Endothelial cell of umbilical vein (primary cell): ENCODE results near the gene GRHPR. TPM values are rescaled to one million over a fixed set of nuclear protein-coding genes. Genes with fewer than 3 reads are reported as not detected.
"Not testable (repeated sequence)": the region's sequence is repeated elsewhere in the genome, so short reads cannot be mapped to it uniquely, and the experiment has no call there.

Experiments
- BruUV-seq: library from RNA; stranded (reverse); fragments of 400-500 nt; replicated peaks from 2 replicates; lab custom pipeline; 2021; lab: Mats Ljungman, UMichigan
- CTCF ChIA-PET: fragments of 300-600, 350-600 bp; sonication (Branson Sonifier 250); formaldehyde crosslinking; loops from one replicate; lab custom pipeline; 2021; ENCODE audit warnings: antibody characterized with exemption, inconsistent platforms; lab: Charles Lee
- POLR2A ChIA-PET: fragments of 300-600, 350-600 bp; sonication (Branson Sonifier 250); formaldehyde crosslinking; loops from one replicate; lab custom pipeline; 2021; ENCODE audit warnings: antibody characterized with exemption, inconsistent platforms; lab: Charles Lee
- DNase-seq: peaks from one replicate; pipeline ENCODE4 v3.0.0-alpha.2; 2011; ENCODE audit warnings: low read depth, low spot score
- FAIRE-seq: peaks from 2 replicates; lab custom pipeline; 2011; peaks lifted over from hg19 to GRCh38; lab: Jason Lieb, UNC
- H2AFZ ChIP-seq: 2 replicates; pipeline ENCODE4 v1.6.0; 2012; ENCODE audit warnings: low read depth, low read length, control low read depth, inconsistent platforms
- H3K27ac ChIP-seq: 2 replicates; pipeline ENCODE4 v1.5.1; 2011; ENCODE audit warnings: low read depth, mild to moderate bottlenecking, control low read depth, low read length, moderate library complexity; ENCODE audit not compliant: insufficient read depth
- H3K27me3 ChIP-seq, 2 experiments: 2 replicates each; pipeline versions ENCODE4 v1.6.0 to v1.6.1; 2011; ENCODE audit warnings: low read length in 2 of 2, mixed read lengths in 1 of 2; ENCODE audit not compliant: control insufficient read depth in 2 of 2, insufficient read depth in 2 of 2
- H3K36me3 ChIP-seq, 2 experiments: 2 replicates in 1 of 2; 3 replicates in 1 of 2; pipeline ENCODE4 v1.5.1; 2011; ENCODE audit warnings: low read length in 2 of 2, mild to moderate bottlenecking in 1 of 2, moderate library complexity in 1 of 2; ENCODE audit not compliant: control insufficient read depth in 2 of 2, insufficient read depth in 2 of 2; ENCODE audit errors: extremely low read depth in 1 of 2
- H3K4me1 ChIP-seq: 3 replicates; pipeline ENCODE4 v1.5.1; 2011; ENCODE audit warnings: mild to moderate bottlenecking, low read length; ENCODE audit not compliant: control insufficient read depth, insufficient read depth; ENCODE audit errors: extremely low read depth
- H3K4me2 ChIP-seq: 2 replicates; pipeline ENCODE4 v1.6.1; 2011; ENCODE audit warnings: low read length, control low read depth, mixed read lengths; ENCODE audit not compliant: insufficient read depth
- H3K4me3 ChIP-seq, 3 experiments: fragments of 200-600 bp in 1 of 3; sonication (generic), shearing (Covaris generic) in 1 of 3; replicated peaks in 1 of 3; 2 replicates each; pipeline ENCODE4 v1.5.1; 2011 to 2016; ENCODE audit warnings: control low read depth in 3 of 3, low read length in 3 of 3, mild to moderate bottlenecking in 2 of 3, inconsistent platforms in 1 of 3, low read depth in 1 of 3, moderate library complexity in 1 of 3; ENCODE audit not compliant: insufficient read depth in 1 of 3
- H3K79me2 ChIP-seq: 2 replicates; pipeline ENCODE4 v1.6.0; 2012; ENCODE audit warnings: low read length, inconsistent platforms; ENCODE audit not compliant: control insufficient read depth, insufficient read depth
- H3K9ac ChIP-seq: replicated peaks from 2 replicates; pipeline ENCODE3; 2011; ENCODE audit warnings: low read length, control low read depth; ENCODE audit not compliant: insufficient read depth; ENCODE audit errors: extremely low read depth
- H3K9me1 ChIP-seq: replicated peaks from 3 replicates; pipeline ENCODE4 v1.6.0; 2011; ENCODE audit warnings: mild to moderate bottlenecking, low read length; ENCODE audit not compliant: control insufficient read depth, insufficient read depth; ENCODE audit errors: extremely low read depth
- H3K9me3 ChIP-seq: replicated peaks from 2 replicates; pipeline ENCODE4 v1.5.1; 2012; ENCODE audit warnings: low read length, inconsistent platforms; ENCODE audit not compliant: control insufficient read depth, insufficient read depth
- H4K20me1 ChIP-seq: replicated peaks from 2 replicates; pipeline ENCODE3; 2011; ENCODE audit warnings: mild to moderate bottlenecking, low read length; ENCODE audit not compliant: control insufficient read depth, insufficient read depth; ENCODE audit errors: extremely low read depth
- EZH2 ChIP-seq: IDR thresholded peaks from 2 replicates; pipeline ENCODE4 v1.6.1; 2012; ENCODE audit warnings: borderline replicate concordance, low read depth, mild to moderate bottlenecking, moderate library complexity, low read length, inconsistent platforms; ENCODE audit not compliant: severe bottlenecking
- FOS ChIP-seq: IDR thresholded peaks from 2 replicates; pipeline ENCODE4 v1.6.1; 2011; ENCODE audit warnings: mild to moderate bottlenecking, low read length, moderate library complexity, borderline replicate concordance; ENCODE audit not compliant: insufficient read depth
- JUN ChIP-seq: IDR thresholded peaks from 2 replicates; pipeline ENCODE4 v1.6.1; 2011; ENCODE audit warnings: borderline replicate concordance, low read depth; ENCODE audit not compliant: insufficient read length, insufficient read depth
- MYC ChIP-seq: IDR thresholded peaks from one replicate; pipeline ENCODE4 v1.6.1; 2011; ENCODE audit warnings: mild to moderate bottlenecking, low read depth, low read length
- POLR2A ChIP-seq: IDR thresholded peaks from 2 replicates; pipeline ENCODE4 v1.6.1; 2012; ENCODE audit warnings: low read depth, mild to moderate bottlenecking, control low read depth, low read length
- dilution Hi-C: fragments of 300-500 bp; cut with MboI; formaldehyde crosslinking; loops from one replicate; pipeline ENCODE4 v1.15.0; 2019; ENCODE audit warnings: low sequenced_read_pairs; ENCODE audit not compliant: extremely low pct_ligation_motif_present
- intact Hi-C: fragments of 100-400 bp; cut with micrococcal nuclease; formaldehyde crosslinking; loops from one replicate; pipeline ENCODE4 v1.10.0; 2022
- polyA plus RNA-seq, 4 experiments: library from polyadenylated mRNA; depleted of rRNA in 3 of 4; stranded (reverse) in 3 of 4; unstranded in 1 of 4; fragments of >200 nt; gene quantifications; 2 replicates each; pipeline versions ENCODE4 v1.2.1 to v1.2.3, GENCODE V29; 2011 to 2012; ENCODE audit warnings: missing spikeins in 1 of 4
- total RNA-seq: library from RNA; stranded (reverse); gene quantifications from 2 replicates; pipeline ENCODE4 v1.2.3, GENCODE V29; 2021
- TF ChIP-seq, protein P1 (sequence below): IDR thresholded peaks from 2 replicates; pipeline ENCODE4 v1.6.1; 2011; ENCODE audit not compliant: insufficient read depth, insufficient read length
- TF ChIP-seq, protein P2 (sequence below), 2 donors: IDR thresholded peaks; 1 replicate in 1 of 2; 2 replicates in 1 of 2; pipeline ENCODE4 v1.5.1; 2011; ENCODE audit warnings: low read length in 2 of 2, mild to moderate bottlenecking in 2 of 2, moderate library complexity in 2 of 2, control low read depth in 1 of 2, inconsistent platforms in 1 of 2, low read depth in 1 of 2; ENCODE audit not compliant: insufficient read depth in 1 of 2; ENCODE audit errors: extremely low read depth in 1 of 2

Gene GRHPR
- total and polyA plus RNA-seq, 2 donors (not counting 3 experiments of a cell fraction or from before 2014, with no cell fraction given) = 91.2 to 247 TPM

DNA sequence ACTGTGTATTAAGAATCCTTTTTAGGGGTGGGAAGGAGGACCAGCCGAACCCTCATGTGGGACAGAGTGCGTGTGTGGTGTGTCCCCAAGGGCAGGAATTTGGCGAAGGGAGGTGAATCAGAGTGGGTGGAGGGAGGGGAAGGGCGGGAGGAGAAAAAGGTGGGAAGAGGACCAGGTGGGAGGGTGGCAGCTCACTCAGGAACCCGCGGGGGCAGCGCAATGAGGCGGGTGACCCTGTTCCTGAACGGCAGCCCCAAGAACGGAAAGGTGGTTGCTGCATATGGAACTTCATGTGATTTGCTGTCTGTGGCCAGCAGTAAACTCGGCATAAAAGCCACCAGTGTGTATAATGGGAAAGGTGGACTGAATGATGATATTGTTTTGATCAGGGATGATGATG lies 54.4 kb downstream of the GRHPR start:
- H3K27me3 ChIP-seq = peaks cover 8 to 15% of the 10 kb centered on the region in 2 experiments
- H3K36me3 ChIP-seq = no peaks in the 10 kb centered on the region
- no TSS peak for BruUV-seq
- dilution Hi-C loops = no loop called here
- H3K4me1 ChIP-seq = peaks cover 3% of the 10 kb centered on the region
- FAIRE-seq = no peak
- CTCF ChIA-PET = no interaction called here
- H4K20me1 ChIP-seq = no peaks in the 10 kb centered on the region
- no peak overlapping the region for H2AFZ ChIP-seq
- no peak for DNase-seq
- no peaks in the 10 kb centered on the region for H3K9me3 ChIP-seq
- no peaks in the 10 kb centered on the region for H3K9me1 ChIP-seq
- H3K9ac ChIP-seq = no peak overlapping the region
- POLR2A ChIA-PET = no interaction called here
- H3K27ac ChIP-seq = no peak overlapping the region
- TF ChIP-seq MYC (no peak), EZH2 (no peak), FOS (no peak), POLR2A (no peak), JUN (no peak)
- TF ChIP-seq, protein P1, sequence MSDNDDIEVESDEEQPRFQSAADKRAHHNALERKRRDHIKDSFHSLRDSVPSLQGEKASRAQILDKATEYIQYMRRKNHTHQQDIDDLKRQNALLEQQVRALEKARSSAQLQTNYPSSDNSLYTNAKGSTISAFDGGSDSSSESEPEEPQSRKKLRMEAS = no peak
- TF ChIP-seq, protein P2, sequence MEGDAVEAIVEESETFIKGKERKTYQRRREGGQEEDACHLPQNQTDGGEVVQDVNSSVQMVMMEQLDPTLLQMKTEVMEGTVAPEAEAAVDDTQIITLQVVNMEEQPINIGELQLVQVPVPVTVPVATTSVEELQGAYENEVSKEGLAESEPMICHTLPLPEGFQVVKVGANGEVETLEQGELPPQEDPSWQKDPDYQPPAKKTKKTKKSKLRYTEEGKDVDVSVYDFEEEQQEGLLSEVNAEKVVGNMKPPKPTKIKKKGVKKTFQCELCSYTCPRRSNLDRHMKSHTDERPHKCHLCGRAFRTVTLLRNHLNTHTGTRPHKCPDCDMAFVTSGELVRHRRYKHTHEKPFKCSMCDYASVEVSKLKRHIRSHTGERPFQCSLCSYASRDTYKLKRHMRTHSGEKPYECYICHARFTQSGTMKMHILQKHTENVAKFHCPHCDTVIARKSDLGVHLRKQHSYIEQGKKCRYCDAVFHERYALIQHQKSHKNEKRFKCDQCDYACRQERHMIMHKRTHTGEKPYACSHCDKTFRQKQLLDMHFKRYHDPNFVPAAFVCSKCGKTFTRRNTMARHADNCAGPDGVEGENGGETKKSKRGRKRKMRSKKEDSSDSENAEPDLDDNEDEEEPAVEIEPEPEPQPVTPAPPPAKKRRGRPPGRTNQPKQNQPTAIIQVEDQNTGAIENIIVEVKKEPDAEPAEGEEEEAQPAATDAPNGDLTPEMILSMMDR (IDR thresholded peaks at IDR 0.05; ENCODE audit: extremely low read depth in 1 of 2, insufficient read depth in 1 of 2, low read depth in 1 of 2, low read length in 2 of 2) = no peak
- no peak overlapping the region for H3K4me3 ChIP-seq
- no peak overlapping the region for H3K4me2 ChIP-seq
- intact Hi-C loops = no loop called here
- H3K79me2 ChIP-seq = no peaks in the 10 kb centered on the region

DNA sequence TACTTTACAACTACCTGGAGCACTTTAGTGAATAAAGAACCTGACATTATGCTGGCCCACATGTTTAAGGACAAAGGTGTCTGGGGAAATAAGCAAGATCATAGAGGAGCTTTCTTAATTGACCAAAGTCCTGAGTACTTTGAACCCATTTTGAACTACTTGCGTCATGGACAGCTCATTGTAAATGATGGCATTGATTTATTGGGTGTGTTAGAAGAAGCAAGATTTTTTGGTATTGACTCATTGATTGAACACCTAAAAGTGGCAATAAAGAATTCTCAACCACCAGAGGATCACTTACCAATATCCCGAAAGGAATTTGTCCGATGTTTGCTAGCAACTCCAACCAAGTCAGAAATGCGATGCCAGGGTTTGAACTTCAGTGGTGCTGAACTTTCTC lies 54.9 kb downstream of the GRHPR start:
- H3K9me3 ChIP-seq, intact Hi-C loops, H4K20me1 ChIP-seq, H3K4me3 ChIP-seq, DNase-seq, H3K9me1 ChIP-seq, H3K4me1 ChIP-seq, CTCF ChIA-PET, H3K27ac ChIP-seq, BruUV-seq, H3K9ac ChIP-seq, FAIRE-seq, H3K36me3 ChIP-seq, H3K79me2 ChIP-seq, POLR2A ChIA-PET, dilution Hi-C loops, H3K4me2 ChIP-seq, H2AFZ ChIP-seq: not testable (repeated sequence)
- H3K27me3 ChIP-seq = peaks cover 8 to 15% of the 10 kb centered on the region in 2 experiments

DNA sequence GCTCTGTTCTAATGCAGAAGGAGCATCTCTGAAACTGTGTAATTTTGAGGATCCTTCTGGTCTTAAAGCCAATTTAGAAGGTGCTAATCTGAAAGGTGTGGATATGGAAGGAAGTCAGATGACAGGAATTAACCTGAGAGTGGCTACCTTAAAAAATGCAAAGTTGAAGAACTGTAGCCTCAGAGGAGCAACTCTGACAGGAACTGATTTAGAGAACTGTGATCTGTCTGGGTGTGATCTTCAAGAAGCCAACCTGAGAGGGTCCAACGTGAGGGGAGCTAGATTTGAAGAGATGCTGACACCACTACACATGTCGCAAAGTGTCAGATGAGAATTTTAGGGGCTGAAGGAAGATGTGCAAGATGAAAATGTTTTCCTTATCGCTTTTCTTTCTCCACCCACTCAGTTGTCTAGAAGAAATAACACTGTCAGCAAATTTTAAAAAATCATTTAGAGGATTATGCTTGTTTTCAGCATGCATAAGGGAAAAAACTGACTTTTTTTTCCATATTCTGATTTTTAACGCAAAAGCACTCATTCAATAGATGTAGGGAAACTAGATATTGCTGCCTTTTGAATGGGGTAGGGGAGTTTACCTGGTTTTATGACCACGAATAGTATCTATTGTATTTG lies 55.6 kb downstream of the GRHPR start:
- intact Hi-C loops = not testable (repeated sequence)

More for the DNA sequence above, 55.6 kb downstream of the GRHPR start:
- DNase-seq, H3K79me2 ChIP-seq, H2AFZ ChIP-seq, H3K27ac ChIP-seq, dilution Hi-C loops, H4K20me1 ChIP-seq, POLR2A ChIA-PET, CTCF ChIA-PET, H3K4me1 ChIP-seq, H3K9me3 ChIP-seq, H3K4me3 ChIP-seq, H3K9ac ChIP-seq, BruUV-seq, H3K36me3 ChIP-seq, H3K9me1 ChIP-seq, H3K4me2 ChIP-seq, FAIRE-seq: not testable (repeated sequence)
- peaks cover 8 to 15% of the 10 kb centered on the region in 2 experiments for H3K27me3 ChIP-seq
